HAP-1 (cell line): Measurements from ENCODE around the gene DNER.
"Not testable (repeated sequence)": the region's sequence is repeated elsewhere in the genome, so short reads cannot be mapped to it uniquely, and the experiment has no call there.

ENCODE experiments used
- DNase-seq, 2 experiments: peaks; one replicate each; pipeline ENCODE4 v3.0.0-alpha.2; 2016 to 2020; ENCODE audit warnings: low spot score in 2 of 2
- H3K27me3 ChIP-seq: fragments of 250-450 bp; sonication (Bioruptor Pico); 2 replicates; pipeline ENCODE4 v1.5.1; 2020; ENCODE audit warnings: low read depth, mild to moderate bottlenecking, moderate library complexity
- H3K36me3 ChIP-seq: fragments of 250-450 bp; sonication (Bioruptor Pico); replicated peaks from 2 replicates; pipeline ENCODE4 v1.5.1; 2020; ENCODE audit warnings: mild to moderate bottlenecking
- H3K4me1 ChIP-seq: fragments of 250-450 bp; sonication (Bioruptor Pico); 2 replicates; pipeline ENCODE4 v1.5.1; 2020; ENCODE audit warnings: mild to moderate bottlenecking
- H3K4me3 ChIP-seq: fragments of 250-450 bp; sonication (Bioruptor Pico); 2 replicates; pipeline ENCODE4 v1.5.1; 2020; ENCODE audit warnings: mild to moderate bottlenecking, moderate library complexity
- H3K9me3 ChIP-seq: fragments of 250-450 bp; sonication (Bioruptor Pico); 2 replicates; pipeline ENCODE4 v1.5.1; 2020; ENCODE audit warnings: mild to moderate bottlenecking, moderate library complexity
- in situ Hi-C: fragments of 300-500 bp; cut with MboI; formaldehyde crosslinking; loops from 3 replicates; pipeline ENCODE4 v1.14.3; 2020; ENCODE audit warnings: low sequenced_read_pairs, inconsistent platforms, mixed read lengths

Gene DNER

GRCh38 chr2:229392196-229392595 lies 322.2 kb downstream of the DNER start:
- Histone ChIP-seq H3K27me3 (no peaks in the 10 kb centered on the region), H3K4me1 (no peaks in the 10 kb centered on the region), H3K9me3 (no peaks in the 10 kb centered on the region), H3K4me3 (no peak overlapping the region), H3K36me3 (no peaks in the 10 kb centered on the region)
- in situ Hi-C loops = no loop called here
- no peak for DNase-seq

GRCh38 chr2:229388731-229389130 lies 325.6 kb downstream of the DNER start:
- Histone ChIP-seq H3K4me1 (no peaks in the 10 kb centered on the region), H3K27me3 (no peaks in the 10 kb centered on the region), H3K36me3 (no peaks in the 10 kb centered on the region), H3K4me3 (no peak overlapping the region), H3K9me3 (no peaks in the 10 kb centered on the region)
- in situ Hi-C loops = no loop called here
- DNase-seq = no peak

- Histone ChIP-seq H3K4me1 (no peaks in the 10 kb centered on the region), H3K4me3 (no peak overlapping the region), H3K9me3 (no peaks in the 10 kb centered on the region), H3K36me3 (no peaks in the 10 kb centered on the region), H3K27me3 (no peaks in the 10 kb centered on the region)
- DNase-seq = no peak
- in situ Hi-C loops = no loop called here
Observed at GRCh38 chr2:229387866-229388265, 326.5 kb downstream of the DNER start.

GRCh38 chr2:229380101-229380625 lies 334.2 kb downstream of the DNER start:
- DNase-seq = no peak
- H3K4me1 ChIP-seq = no peaks in the 10 kb centered on the region
- no peaks in the 10 kb centered on the region for H3K36me3 ChIP-seq
- H3K4me3 ChIP-seq = no peak overlapping the region
- H3K9me3 ChIP-seq = no peaks in the 10 kb centered on the region
- in situ Hi-C loops = no loop called here
- no peaks in the 10 kb centered on the region for H3K27me3 ChIP-seq

- Histone ChIP-seq H3K9me3 (no peaks in the 10 kb centered on the region), H3K36me3 (no peaks in the 10 kb centered on the region), H3K27me3 (no peaks in the 10 kb centered on the region), H3K4me1 (no peaks in the 10 kb centered on the region), H3K4me3 (no peak overlapping the region)
- in situ Hi-C loops = no loop called here
- DNase-seq = no peak
Observed at GRCh38 chr2:229378386-229378785, 336.0 kb downstream of the DNER start.

- Histone ChIP-seq H3K9me3 (no peaks in the 10 kb centered on the region), H3K4me1 (no peaks in the 10 kb centered on the region), H3K27me3 (no peaks in the 10 kb centered on the region), H3K36me3 (no peaks in the 10 kb centered on the region), H3K4me3 (no peak overlapping the region)
- in situ Hi-C loops = no loop called here
- DNase-seq = no peak
Observed at GRCh38 chr2:229376866-229377265, 337.5 kb downstream of the DNER start.

- Histone ChIP-seq H3K27me3 (no peaks in the 10 kb centered on the region), H3K4me1 (no peaks in the 10 kb centered on the region), H3K9me3 (no peaks in the 10 kb centered on the region), H3K4me3 (no peak overlapping the region), H3K36me3 (no peaks in the 10 kb centered on the region)
- no peak for DNase-seq
- in situ Hi-C loops = no loop called here
Observed at GRCh38 chr2:229375251-229375650, 339.1 kb downstream of the DNER start.

- H3K9me3 ChIP-seq, DNase-seq, in situ Hi-C loops, H3K36me3 ChIP-seq, H3K27me3 ChIP-seq, H3K4me3 ChIP-seq, H3K4me1 ChIP-seq: not testable (repeated sequence)
Observed at GRCh38 chr2:229373311-229373710, 341.0 kb downstream of the DNER start.

- in situ Hi-C loops = no loop called here
- Histone ChIP-seq H3K9me3 (no peaks in the 10 kb centered on the region), H3K27me3 (no peaks in the 10 kb centered on the region), H3K4me1 (no peaks in the 10 kb centered on the region), H3K36me3 (no peaks in the 10 kb centered on the region), H3K4me3 (no peak overlapping the region)
- no peak for DNase-seq
Observed at GRCh38 chr2:229372207-229372606, 342.1 kb downstream of the DNER start.

- in situ Hi-C loops = no loop called here
- Histone ChIP-seq H3K4me3 (no peak overlapping the region), H3K4me1 (no peaks in the 10 kb centered on the region), H3K27me3 (no peaks in the 10 kb centered on the region), H3K9me3 (no peaks in the 10 kb centered on the region), H3K36me3 (no peaks in the 10 kb centered on the region)
- DNase-seq = no peak
Observed at GRCh38 chr2:229371086-229371485, 343.3 kb downstream of the DNER start.

- DNase-seq = no peak
- Histone ChIP-seq H3K27me3 (no peaks in the 10 kb centered on the region), H3K4me3 (no peak overlapping the region), H3K36me3 (no peaks in the 10 kb centered on the region), H3K4me1 (no peaks in the 10 kb centered on the region), H3K9me3 (no peaks in the 10 kb centered on the region)
- in situ Hi-C loops = no loop called here
Observed at GRCh38 chr2:229370509-229370908, 343.8 kb downstream of the DNER start.

GRCh38 chr2:229363185-229363814 lies 351.1 kb downstream of the DNER start:
- no peaks in the 10 kb centered on the region for H3K27me3 ChIP-seq
- DNase-seq = no peak
- H3K36me3 ChIP-seq = no peaks in the 10 kb centered on the region
- no peaks in the 10 kb centered on the region for H3K9me3 ChIP-seq
- H3K4me3 ChIP-seq = no peak overlapping the region
- in situ Hi-C loops = no loop called here
- H3K4me1 ChIP-seq = no peaks in the 10 kb centered on the region

- Histone ChIP-seq H3K9me3 (no peaks in the 10 kb centered on the region), H3K4me1 (no peaks in the 10 kb centered on the region), H3K4me3 (no peak overlapping the region), H3K36me3 (no peaks in the 10 kb centered on the region), H3K27me3 (no peaks in the 10 kb centered on the region)
- in situ Hi-C loops = no loop called here
- DNase-seq = no peak
Observed at GRCh38 chr2:229350883-229351282, 363.5 kb downstream of the DNER start.

GRCh38 chr2:229350117-229350805 lies 364.1 kb downstream of the DNER start:
- no peaks in the 10 kb centered on the region for H3K27me3 ChIP-seq
- no peak for DNase-seq
- in situ Hi-C loops = no loop called here
- H3K36me3 ChIP-seq = no peaks in the 10 kb centered on the region
- H3K4me1 ChIP-seq = no peaks in the 10 kb centered on the region
- H3K9me3 ChIP-seq = no peaks in the 10 kb centered on the region
- no peak overlapping the region for H3K4me3 ChIP-seq
